Activated CD4-positive, alpha-beta T cell treated with anti-CD3 and anti-CD28 coated beads, Interleukin-2, amount 50 U/mL, for 1 hour (primary cell): ENCODE data around the gene EIF3I.

Source experiments
- DNase-seq: peaks from one replicate; pipeline ENCODE4 v3.0.0-alpha.2; 2020

Gene EIF3I

GRCh38 chr1:32221980-32222755 is at the start of gene EIF3I, which contains the start of gene TMEM234:
Gene EIF3I, plus strand, starts transcription at chr1:32222407. Its CDS starts 35 bp downstream, at chr1:32222442.
Gene TMEM234, minus strand, starts transcription at chr1:32222353. Its CDS starts 31 bp downstream, at chr1:32222322.
- peak; percentile 88 for DNase-seq

GRCh38 chr1:32172621-32173245 is 49.5 kb upstream of the EIF3I start:
- DNase-seq, result no peak

GRCh38 chr1:32178380-32179192 is 43.6 kb upstream of the EIF3I start:
- DNase-seq, result no peak

- DNase-seq, result no peak
Measured at GRCh38 chr1:32179193-32179442, 43.1 kb upstream of the EIF3I start.

GRCh38 chr1:32179443-32180185 is 42.6 kb upstream of the EIF3I start, which contains the start of gene TXLNA:
Gene TXLNA, plus strand, starts transcription at chr1:32179675. Its CDS starts 671 bp downstream, at chr1:32180346.
- DNase-seq, result peak; percentile 83

- peak; percentile 21 for DNase-seq
Measured at GRCh38 chr1:32180186-32181060, 41.8 kb upstream of the EIF3I start.

GRCh38 chr1:32181065-32181464 is 41.1 kb upstream of the EIF3I start:
- no peak for DNase-seq

- DNase-seq, result no peak
Measured at GRCh38 chr1:32181563-32181962, 40.6 kb upstream of the EIF3I start.

- DNase-seq, result no peak
Measured at GRCh38 chr1:32182060-32182459, 40.1 kb upstream of the EIF3I start.

GRCh38 chr1:32184650-32185049 is 37.6 kb upstream of the EIF3I start:
- DNase-seq, result no peak

GRCh38 chr1:32186077-32186476 is 36.1 kb upstream of the EIF3I start:
- DNase-seq, result no peak

- DNase-seq, result no peak
Measured at GRCh38 chr1:32186491-32186890, 35.7 kb upstream of the EIF3I start.

- no peak for DNase-seq
Measured at GRCh38 chr1:32187850-32188249, 34.4 kb upstream of the EIF3I start.

GRCh38 chr1:32192220-32192948 is 29.8 kb upstream of the EIF3I start:
- no peak for DNase-seq

GRCh38 chr1:32194984-32195383 is 27.2 kb upstream of the EIF3I start:
- no peak for DNase-seq

- no peak for DNase-seq
Measured at GRCh38 chr1:32195531-32195930, 26.7 kb upstream of the EIF3I start.

- DNase-seq, result no peak
Measured at GRCh38 chr1:32195972-32196823, 26.0 kb upstream of the EIF3I start.

- no peak for DNase-seq
Measured at GRCh38 chr1:32197074-32197473, 25.1 kb upstream of the EIF3I start.

- DNase-seq, result no peak
Measured at GRCh38 chr1:32197837-32198236, 24.4 kb upstream of the EIF3I start.
